HG03064 (cell line): ENCODE data around the gene MED12L.

Experiments used
- ATAC-seq: cut with Tn5 transposase; IDR thresholded peaks from one replicate; pipeline ENCODE4 v1.9.1; 2021; ENCODE audit warnings: low read depth; ENCODE audit not compliant: unreplicated experiment

MED12L gene

DNA sequence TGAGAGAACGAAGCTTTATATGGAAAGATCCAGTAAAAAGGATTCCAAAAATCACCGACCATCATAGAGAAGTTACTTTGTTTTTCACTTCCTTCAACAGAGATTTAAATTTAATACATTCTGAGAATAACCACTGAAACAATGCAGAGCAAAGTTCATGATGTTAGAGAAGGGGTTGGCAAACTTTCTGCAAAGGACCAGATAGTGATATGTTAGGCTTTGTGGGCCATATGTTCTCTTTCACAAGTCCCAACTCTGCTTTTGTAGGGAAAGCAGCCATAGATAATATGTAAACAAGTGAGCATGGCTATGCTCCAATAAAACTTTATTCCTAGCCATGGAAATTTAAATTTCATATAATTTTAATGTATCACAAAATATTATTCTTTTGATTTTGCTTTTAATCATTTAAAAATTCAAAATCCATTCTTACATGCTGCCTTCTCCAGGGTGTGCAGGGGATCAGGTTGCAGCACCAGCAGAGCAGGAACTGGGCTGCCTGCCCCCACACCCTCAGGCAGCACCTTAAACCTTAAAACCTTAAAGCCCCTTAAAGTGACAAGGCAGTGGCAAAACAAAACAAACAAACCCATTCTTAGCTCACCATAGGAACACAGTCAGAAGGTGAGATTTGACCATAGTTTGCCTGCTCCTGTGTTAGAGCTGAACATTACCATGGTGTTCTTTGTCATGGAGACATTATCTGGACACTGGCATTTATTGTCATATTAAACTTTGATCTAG, 392.3 kb downstream of the MED12L start:
- ATAC-seq: no peak

- ATAC-seq: no peak
Observed at GRCh38 chr3:151478335-151478697, 392.9 kb downstream of the MED12L start.

DNA sequence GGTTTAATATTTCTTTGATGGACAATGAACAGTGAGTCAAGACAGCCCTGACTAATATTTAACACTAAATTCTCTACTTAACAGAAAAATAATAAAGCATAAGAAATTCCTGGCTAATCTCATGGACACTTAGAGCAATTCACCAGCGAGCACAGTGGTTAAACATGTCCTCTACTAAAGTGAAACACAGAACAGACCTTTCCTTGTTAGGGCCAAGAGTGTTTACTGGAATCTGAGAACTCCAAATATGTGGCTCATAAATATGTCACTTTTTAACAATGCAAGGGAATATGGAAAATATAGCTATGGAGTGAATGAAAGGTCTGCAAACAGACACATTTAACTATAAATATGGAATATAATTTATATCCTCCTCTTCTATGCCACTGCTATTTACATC, 394.0 kb downstream of the MED12L start:
- no peak for ATAC-seq

- ATAC-seq: no peak
Observed at GRCh38 chr3:151480492-151480891, 395.0 kb downstream of the MED12L start.

GRCh38 chr3:151483488-151483887, 398.0 kb downstream of the MED12L start:
- ATAC-seq: no peak

DNA sequence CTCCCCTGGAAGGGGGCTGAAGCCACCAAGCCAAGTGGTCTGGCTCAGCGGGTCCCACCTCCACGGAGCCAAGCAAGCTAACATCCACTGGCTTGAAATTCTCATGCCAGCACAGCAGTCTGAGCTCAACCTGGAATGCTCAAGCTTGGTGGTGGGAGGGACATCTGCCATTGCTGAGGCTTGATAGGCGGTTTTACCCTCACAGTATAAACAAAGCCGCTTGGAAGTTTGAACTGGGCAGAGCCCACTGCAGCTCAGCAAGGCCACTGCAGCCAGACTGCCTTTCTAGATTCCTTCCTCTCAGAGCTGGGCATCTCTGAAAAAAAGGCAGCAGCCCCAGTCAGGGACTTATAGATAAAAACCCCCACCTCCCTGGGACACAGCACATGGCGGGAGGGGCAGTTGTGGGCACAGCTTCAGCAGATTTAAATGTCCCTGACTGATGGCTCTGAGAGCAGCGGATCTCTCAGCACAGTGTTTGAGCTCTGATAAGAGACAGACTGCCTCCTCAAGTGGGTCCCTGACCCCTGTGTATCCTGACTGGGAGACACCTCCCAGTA, 398.6 kb downstream of the MED12L start:
- no peak for ATAC-seq
